Stimulated activated CD8-positive, alpha-beta memory T cell treated with anti-CD3 and anti-CD28 coated beads, Interleukin-2, amount 100 ng/mL, for 1 hour (primary cell): Measurements from ENCODE around the gene CERT1.
"Not testable (repeated sequence)": the region's sequence is repeated elsewhere in the genome, so short reads cannot be mapped to it uniquely, and the experiment has no call there.

ENCODE experiments used
- DNase-seq, 2 donors: peaks; one replicate each; pipeline ENCODE4 v3.0.0-alpha.2; 2020; ENCODE audit warnings: low read depth in 2 of 2

CERT1 gene

DNA sequence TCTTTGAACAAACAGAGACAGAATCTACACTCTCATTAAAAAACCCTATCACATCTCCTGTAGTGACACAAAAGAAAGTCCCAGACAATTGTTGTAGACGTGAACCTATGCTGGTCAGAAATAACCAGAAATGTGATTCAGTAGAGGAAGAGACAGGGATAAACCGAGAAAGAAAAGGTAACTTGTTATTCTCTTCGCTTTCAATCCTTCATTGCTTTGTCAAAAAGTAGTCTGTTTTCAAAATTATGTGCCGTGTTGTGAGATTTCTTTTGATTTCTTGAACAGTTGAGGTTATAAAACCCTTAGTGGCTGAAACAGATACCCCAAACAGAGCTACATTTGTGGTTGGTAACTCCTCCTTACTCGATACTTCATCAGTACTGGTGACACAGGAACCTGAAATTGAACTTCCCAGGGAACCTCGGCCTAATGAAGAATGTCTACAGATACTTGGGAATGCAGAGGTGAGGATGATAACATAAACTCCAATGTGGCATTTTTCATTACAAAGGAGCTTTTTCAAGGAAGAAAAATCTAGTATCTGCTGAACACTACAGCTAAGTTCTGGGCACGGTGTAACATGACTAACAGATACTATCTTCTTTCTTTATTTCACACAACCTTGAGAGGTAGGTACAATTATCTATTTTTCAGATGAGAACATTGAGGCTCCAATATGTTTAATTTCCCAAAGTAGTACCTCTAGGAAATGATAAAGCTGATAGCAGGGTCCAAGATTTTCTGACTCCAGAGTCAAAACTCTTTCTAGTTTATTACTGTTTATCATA, 160.1 kb downstream of the CERT1 start:
- DNase-seq, result no peak

DNA sequence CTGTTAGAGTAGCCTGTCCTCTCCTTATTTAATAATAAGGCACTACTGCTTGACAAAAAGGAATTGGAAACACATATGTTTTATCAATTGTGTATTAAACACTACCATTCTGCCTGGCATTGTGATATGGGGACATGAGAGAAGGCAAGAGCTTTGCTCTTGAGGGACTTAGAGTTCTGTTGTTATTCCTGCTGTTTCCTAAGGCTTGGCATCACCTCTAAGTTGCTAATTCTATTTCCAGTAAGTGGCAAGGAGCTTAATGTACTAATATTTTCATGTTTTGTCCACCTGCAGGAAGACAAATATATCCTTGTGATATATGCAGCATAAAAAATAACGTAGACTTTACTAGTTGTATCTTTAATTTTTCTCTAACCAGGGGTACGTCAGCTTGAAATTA, 161.8 kb downstream of the CERT1 start:
- DNase-seq, result no peak

DNA sequence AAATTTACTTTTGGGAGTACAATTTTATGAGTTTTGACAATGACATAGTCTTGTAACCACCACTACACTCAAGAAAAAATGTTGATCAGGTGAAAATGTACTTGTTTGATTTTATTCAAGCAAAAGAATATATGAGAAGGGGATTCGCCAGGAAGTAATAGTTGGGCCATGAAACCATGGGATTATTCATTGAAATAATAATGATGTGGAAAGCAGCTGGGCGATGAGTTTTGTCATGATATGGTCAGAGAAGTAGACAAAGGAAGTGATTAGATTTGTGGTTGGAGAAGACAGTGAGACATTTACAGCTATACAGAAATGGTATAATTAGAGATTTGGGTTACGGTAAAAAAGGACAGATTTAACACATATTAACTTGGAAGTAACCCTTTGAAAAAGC, 163.2 kb downstream of the CERT1 start:
- no peak for DNase-seq

DNA sequence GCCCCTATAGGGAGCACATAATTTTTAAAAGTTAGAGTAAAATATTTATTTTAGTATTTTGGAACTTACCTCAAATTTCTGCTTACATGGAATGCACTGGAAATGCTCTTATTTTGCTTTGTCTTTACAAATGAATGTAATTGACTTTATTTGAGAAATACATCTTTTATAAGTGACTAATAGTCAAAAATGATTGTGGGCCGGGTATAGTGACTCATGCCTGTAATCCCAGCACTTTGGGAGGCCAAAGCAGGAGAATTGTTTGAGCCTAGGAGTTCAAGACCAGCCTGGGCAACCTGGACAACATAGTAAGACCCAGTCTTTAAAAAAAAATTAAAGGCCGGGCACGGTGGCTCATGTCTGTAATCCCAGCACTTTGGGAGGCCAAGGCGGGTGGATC, 168.6 kb downstream of the CERT1 start:
- DNase-seq, result no peak

DNA sequence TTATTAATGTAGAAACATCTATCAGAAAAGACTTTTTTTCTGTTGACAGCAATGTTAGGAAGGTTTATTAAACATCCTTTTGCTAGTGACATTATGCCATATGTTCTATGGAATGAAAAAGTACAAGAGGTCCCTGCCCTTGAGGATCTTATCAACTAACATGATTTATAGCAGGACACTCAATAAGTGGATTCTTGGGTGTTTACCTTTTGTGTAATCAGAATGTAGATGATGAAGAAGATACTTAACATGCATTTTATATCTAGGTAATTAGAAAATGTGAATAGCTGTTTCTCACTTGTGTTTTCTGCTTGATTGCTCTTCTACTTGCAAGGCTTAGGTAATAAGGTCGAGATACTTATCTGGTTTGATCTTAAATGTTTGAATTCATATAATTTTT, 169.5 kb downstream of the CERT1 start:
- no peak for DNase-seq

DNA sequence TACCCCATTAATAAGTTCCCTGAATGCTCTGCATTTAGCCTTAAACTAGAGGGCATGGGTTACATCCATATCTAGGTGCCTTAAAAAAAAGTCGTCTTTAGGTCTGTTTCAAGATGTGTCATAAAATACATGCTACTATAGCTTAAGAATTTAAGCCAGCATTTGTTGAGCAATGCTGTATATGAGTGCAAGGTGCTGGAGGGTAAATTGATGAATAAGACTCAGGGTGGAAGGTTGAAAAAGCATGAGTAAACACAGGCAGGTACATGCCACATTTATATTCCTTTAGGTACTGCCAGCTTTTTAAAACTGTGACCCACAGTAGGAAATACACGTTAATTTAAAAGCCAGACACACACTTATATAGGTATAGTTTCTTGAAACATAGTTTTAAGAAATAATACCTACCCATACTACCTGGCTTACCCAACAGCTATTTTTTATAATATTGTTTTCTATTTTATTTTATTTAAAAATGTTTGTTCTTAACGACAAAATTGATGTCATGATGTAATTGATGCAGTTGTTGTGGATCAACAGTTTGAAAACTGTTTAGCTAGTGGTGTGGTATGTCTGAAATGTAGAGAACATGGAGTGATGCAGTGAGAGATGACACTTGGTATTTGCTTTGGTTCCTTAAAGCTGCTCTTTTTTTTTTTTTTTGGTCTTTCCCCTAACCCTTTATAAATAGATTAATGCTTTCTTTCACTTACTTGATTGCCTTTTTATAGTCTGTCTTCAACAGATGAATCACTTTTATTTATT, 170.5 kb downstream of the CERT1 start:
- no peak for DNase-seq

DNA sequence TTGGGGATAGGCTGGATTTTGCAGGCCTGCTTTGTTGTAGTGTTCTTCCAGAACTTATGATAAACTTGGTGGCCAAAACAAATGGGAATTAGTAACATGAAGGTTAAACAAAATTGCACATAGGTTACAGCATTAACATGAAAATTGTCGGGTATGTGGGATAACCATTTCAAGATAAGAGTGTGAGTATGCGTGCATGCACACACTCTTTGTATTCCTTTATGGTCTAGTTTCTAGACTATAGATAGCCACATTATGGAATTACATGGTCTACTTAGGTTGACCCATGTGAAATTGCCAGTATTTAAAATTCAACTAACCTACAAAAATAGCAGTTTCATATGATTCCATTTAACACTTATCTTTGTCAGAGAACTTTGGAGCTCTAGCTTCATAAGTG, 173.0 kb downstream of the CERT1 start:
- no peak for DNase-seq

DNA sequence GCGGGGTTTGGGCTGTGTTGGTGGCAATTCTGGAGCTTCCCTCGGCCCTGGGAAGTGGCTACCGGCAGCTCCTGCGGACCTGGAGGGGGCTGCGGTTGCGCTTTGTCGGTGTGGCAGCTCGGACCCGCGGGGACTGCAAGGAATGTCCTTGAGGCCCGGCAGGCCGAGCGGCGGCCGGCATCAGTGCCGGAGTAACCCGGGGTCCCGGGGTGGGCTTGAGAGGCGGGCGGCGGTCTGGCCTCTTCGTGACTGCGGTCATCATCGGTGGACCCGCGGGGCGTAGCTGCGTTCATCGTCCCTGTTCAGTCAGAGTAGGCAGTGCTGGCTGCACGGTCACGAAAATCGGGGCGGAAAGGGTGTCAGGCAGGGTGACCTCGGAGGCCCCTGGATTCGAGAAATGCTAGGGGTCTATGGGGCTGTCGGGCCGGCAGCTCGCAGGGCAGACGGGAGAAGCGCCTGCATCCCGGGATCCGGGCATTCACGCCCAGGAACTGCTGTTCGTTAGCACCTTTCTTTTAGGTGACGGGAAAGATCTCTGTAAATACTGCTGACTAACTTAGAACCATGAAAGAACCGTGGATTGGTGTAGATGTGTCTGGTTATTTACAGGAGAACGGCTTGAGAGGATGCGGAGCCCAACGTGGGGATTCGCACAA, 173.9 kb downstream of the CERT1 start:
- DNase-seq, result peak in 1 of 2 donors; percentile 6

DNA sequence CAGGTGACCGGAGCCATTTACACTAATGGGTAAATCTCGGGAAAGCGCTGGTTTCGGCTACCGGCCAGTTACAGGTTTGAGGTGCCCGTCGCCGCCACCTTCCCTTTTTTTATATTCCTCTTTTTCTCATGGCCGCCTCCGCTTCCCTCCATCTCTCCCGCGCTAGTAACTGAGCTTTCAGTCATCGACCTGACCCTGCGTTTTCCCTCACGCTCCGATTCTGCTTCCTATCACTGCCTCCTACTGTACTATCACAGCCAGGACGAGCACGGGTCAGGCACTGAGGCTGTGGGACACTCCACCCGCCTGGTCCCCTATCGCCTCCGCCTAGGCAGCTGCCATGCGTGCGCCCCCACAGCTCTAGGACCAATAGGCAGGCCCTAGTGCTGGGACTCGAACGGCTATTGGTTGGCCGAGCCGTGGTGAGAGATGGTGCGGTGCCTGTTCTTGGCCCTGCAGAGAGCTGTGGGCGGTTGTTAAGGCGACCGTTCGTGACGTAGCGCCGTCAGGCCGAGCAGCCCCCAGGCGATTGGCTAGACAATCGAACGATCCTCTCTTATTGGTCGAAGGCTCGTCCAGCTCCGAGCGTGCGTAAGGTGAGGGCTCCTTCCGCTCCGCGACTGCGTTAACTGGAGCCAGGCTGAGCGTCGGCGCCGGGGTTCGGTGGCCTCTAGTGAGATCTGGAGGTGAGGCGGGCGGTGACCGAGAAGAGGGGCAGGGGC, 174.7 kb downstream of the CERT1 start, which contains the start of gene HMGCR:
Gene HMGCR, plus strand, starts transcription at position 606 of the 722 bp plus-strand sequence. CDS start 5,386 bp downstream, outside the sequence.
- peak; percentile 92 to 95 for DNase-seq

DNA sequence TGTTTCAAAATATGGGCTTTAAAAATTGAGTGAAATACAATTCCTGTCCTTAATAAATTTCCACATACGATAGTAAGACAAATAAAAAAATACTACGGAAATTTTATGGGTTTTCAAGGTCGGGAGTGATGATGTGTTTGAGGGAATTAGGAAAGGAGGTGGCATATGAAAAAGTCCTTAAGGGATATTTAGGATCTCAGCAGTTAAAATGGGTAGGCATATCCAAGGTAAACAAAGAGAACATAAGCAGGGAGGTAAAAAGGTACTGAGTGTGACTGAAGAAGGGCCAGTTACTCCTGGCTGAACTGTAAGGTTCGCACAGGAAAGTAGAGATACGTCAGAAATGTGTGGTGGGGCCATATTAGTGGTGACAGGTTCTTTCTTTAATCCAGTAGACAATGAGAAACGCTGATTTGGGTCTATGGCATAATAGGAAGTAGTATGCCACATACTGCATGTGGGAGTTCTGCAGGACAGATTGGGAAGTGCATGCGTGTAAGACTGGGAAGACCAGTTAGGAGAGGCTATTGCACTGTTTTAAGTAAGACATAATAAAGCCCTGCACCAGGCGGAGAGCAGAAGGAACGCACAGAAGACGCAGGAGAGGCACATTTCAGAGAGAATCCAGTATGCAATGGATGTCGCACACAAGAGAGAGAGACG, 175.3 kb downstream of the CERT1 start:
- DNase-seq, result no peak

DNA sequence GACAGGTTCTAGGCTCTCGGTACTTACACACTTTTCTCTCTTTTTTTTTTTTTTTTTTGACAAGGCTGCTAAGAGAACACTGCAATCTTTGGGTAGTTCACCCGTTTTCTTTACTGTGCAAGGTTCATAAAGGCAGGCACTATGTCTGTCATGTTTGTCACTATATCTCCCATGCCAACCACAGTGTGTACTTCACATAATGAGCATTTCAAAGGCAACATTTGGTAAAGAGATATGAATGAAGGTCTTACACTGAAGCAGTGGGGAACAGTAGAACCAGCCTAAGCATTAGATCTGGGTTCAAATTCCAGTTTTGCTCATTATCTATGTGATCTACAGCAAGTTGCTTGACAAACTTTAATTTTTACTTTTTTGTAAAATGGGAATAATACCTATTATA, 175.9 kb downstream of the CERT1 start:
- DNase-seq, result no peak

DNA sequence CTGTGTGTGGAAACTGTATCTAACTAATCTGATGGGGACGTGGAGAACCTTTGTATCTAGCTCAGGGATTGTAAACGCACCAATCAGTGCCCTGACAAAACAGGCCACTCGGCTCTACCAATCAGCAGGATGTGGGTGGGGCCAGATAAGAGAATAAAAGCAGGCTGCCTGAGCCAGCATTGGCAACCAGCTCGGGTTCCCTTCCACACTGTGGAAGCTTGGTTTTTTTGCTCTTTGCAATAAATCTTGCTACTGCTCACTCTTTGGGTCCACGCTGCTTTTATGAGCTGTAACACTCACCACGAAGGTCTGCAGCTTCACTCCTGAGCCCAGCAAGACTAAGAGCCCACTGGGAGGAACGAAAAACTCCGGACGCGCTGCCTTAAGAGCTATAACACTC, 177.0 kb downstream of the CERT1 start:
- DNase-seq, result not testable (repeated sequence)

DNA sequence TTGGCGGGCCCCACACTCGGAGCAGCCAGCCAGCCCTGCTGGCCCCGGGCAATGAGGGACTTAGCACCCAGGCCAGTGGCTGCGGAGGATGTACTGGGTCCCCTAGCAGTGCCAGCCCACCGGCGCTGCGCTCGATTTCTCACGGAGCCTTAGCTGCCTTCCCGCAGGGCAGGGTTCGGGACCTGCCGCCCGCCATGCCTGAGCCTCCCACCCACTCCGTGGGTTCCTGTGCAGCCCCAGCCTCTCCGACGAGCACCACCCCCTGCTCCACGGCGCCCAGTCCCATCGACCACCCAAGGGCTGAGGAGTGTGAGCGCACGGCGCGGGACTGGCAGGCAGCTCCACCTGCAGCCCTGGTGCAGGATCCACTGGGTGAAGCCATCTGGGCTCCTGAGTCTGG, 177.7 kb downstream of the CERT1 start:
- not testable (repeated sequence) for DNase-seq

DNA sequence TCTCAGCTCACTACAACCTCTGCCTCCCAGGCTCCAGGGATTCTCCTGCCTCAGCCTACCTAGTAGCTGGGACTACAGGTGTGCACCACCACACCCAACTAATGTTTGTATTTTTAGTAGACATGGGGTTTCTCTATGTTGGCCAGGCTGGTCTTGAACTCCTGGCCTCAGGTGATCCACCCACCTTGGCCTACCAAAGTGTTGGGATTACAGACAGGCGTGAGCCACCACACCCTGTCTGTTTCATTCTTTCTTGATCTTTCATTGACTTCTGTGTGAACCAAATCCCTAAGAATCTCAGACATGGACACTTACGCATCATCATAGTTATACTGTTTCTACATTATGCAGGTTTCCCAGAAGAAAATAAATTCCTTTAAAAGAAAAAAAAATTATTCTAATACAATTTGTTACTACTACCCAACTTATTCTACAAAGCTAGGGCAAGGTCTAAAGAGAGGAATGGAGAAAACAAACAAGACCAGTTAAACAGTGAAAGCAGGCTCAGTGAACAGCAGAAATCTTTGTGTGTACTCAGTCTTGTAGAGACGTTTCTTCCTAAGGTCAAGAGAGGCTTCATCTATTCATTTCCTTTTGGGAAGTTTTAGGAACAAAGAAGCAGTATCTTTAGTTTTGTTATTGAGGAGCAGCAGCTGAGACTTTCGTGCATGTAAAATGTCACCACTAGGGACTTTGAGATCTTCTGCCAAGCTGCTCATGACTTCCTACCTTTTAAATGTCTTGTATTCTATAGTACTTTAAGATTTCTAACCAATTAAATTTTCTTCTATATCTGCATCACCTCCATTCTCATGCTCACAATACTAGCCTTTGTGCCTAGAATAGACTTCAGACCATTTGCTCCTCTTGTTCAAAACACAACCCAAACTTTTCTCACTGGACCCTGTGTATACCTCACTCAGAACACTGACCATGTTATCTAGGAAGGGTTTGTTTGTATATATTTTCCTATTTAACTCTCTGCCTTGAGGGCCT, 180.0 kb downstream of the CERT1 start:
- DNase-seq, result no peak

DNA sequence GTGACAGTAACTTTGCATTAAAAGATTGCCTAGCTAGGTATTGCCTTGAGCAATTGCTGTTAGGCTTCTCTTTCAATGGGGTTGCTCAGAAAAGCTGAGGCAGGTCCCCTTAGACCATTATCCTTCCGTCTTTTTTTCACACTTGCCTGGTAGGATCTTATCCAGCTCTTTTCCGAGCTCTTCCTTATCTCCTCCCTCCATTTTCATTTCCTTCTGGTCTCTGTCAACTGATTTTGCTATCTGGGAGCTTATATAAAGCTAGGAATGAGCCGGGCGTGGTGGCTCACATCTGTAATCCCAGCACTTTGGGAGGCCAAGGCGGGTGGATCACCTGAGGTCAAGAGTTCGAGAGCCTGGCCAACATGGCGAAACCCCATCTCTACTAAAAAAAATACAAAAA, 181.0 kb downstream of the CERT1 start:
- DNase-seq, result no peak
